HEK293T (cell line): ENCODE measurements around the gene TMEM178B.

Source experiments
- CTCF ChIA-PET: fragments of 350-600 bp; formaldehyde crosslinking; extraction: SDS; loops from one replicate; lab custom pipeline; 2021; ENCODE audit warnings: antibody characterized with exemption, inconsistent platforms; lab: Yijun Ruan, JAX
- POLR2A ChIA-PET: fragments of 350-600 bp; formaldehyde crosslinking; extraction: SDS; loops from one replicate; lab custom pipeline; 2020; ENCODE audit warnings: antibody characterized with exemption, inconsistent platforms; lab: Yijun Ruan, JAX
- DNase-seq: peaks from one replicate; pipeline ENCODE4 v3.0.0; 2012; ENCODE audit warnings: mixed read lengths; ENCODE audit errors: extremely low spot score
- ARNT ChIP-seq: fragments of 450-650 bp; IDR thresholded peaks from 2 replicates; pipeline ENCODE4 v1.6.1; 2017; ENCODE audit warnings: mild to moderate bottlenecking
- BHLHE40 ChIP-seq: fragments of 450-650 bp; IDR thresholded peaks from 2 replicates; pipeline ENCODE4 v1.6.1; 2016; ENCODE audit warnings: mild to moderate bottlenecking, moderate library complexity, borderline replicate concordance
- CTBP1 ChIP-seq: fragments of 450-650 bp; IDR thresholded peaks from 2 replicates; pipeline ENCODE4 v1.6.1; 2016; ENCODE audit warnings: borderline replicate concordance
- ELF4 ChIP-seq: fragments of 450-650 bp; IDR thresholded peaks from 2 replicates; pipeline ENCODE4 v1.6.1; 2017; ENCODE audit warnings: antibody characterized with exemption
- FOXA1 ChIP-seq: fragments of 450-650 bp; IDR thresholded peaks from 2 replicates; pipeline ENCODE4 v1.6.1; 2016; ENCODE audit warnings: mild to moderate bottlenecking
- FOXK2 ChIP-seq: fragments of 450-650 bp; IDR thresholded peaks from 2 replicates; pipeline ENCODE4 v1.6.1; 2016; ENCODE audit warnings: mild to moderate bottlenecking
- FOXM1 ChIP-seq: fragments of 450-650 bp; IDR thresholded peaks from 2 replicates; pipeline ENCODE4 v1.6.1; 2017; ENCODE audit warnings: mild to moderate bottlenecking, borderline replicate concordance
- HDGF ChIP-seq: fragments of 450-650 bp; IDR thresholded peaks from 2 replicates; pipeline ENCODE4 v1.6.1; 2017; ENCODE audit warnings: antibody characterized with exemption, borderline replicate concordance
- L3MBTL2 ChIP-seq: fragments of 450-650 bp; conservative IDR thresholded peaks from 2 replicates; pipeline ENCODE4 v1.6.1; 2016; ENCODE audit warnings: mild to moderate bottlenecking
- LEF1 ChIP-seq: fragments of 450-650 bp; IDR thresholded peaks from 2 replicates; pipeline ENCODE4 v1.6.1; 2017; ENCODE audit warnings: mild to moderate bottlenecking, borderline replicate concordance
- NFRKB ChIP-seq: fragments of 450-650 bp; IDR thresholded peaks from 2 replicates; pipeline ENCODE4 v1.6.1; 2016; ENCODE audit warnings: mild to moderate bottlenecking, moderate library complexity
- PKNOX1 ChIP-seq: fragments of 450-650 bp; IDR thresholded peaks from 2 replicates; pipeline ENCODE4 v1.6.1; 2016
- SP1 ChIP-seq: fragments of 450-650 bp; IDR thresholded peaks from 2 replicates; pipeline ENCODE4 v1.6.1; 2017
- SUZ12 ChIP-seq: fragments of 450-650 bp; IDR thresholded peaks from 2 replicates; pipeline ENCODE4 v1.6.1; 2016; ENCODE audit warnings: mild to moderate bottlenecking
- TARDBP ChIP-seq: fragments of 450-650 bp; IDR thresholded peaks from 2 replicates; pipeline ENCODE4 v1.6.1; 2016
- ZNF384 ChIP-seq: fragments of 450-650 bp; IDR thresholded peaks from 2 replicates; pipeline ENCODE4 v1.6.1; 2016

The TMEM178B gene

GRCh38 chr7:141415999-141416398, 342.1 kb downstream of the TMEM178B start:
- POLR2A ChIA-PET = no interaction called here
- no peak for TF ChIP-seq SUZ12
- TF ChIP-seq PKNOX1 = no peak
- TF ChIP-seq FOXK2 = no peak
- TF ChIP-seq BHLHE40 = no peak
- TF ChIP-seq FOXA1 = no peak
- no peak for TF ChIP-seq LEF1
- TF ChIP-seq ZNF384 = no peak
- TF ChIP-seq SP1 = no peak
- no peak for TF ChIP-seq NFRKB
- no peak for TF ChIP-seq ELF4
- TF ChIP-seq ARNT = no peak
- TF ChIP-seq FOXM1 = no peak
- TF ChIP-seq CTBP1 = no peak
- TF ChIP-seq HDGF = no peak
- no peak for TF ChIP-seq L3MBTL2
- no peak for TF ChIP-seq TARDBP
- CTCF ChIA-PET = interaction anchor here (0.9 kb wide), 1 partner anchor 11 kb away, joined by 3 read pairs; no protein-coding TSS in a partner anchor
- DNase-seq = no peak

- CTCF ChIA-PET = no interaction called here
- DNase-seq = no peak
These were observed 342.9 kb downstream of the TMEM178B start for GRCh38 chr7:141416650-141417270.

GRCh38 chr7:141417506-141417905, 343.6 kb downstream of the TMEM178B start:
- no peak for DNase-seq
- TF ChIP-seq ARNT (no peak), BHLHE40 (no peak), PKNOX1 (no peak), TARDBP (no peak), CTBP1 (no peak), SUZ12 (no peak), ZNF384 (no peak), FOXA1 (no peak), NFRKB (no peak), HDGF (no peak)
- CTCF ChIA-PET = no interaction called here
- POLR2A ChIA-PET = no interaction called here

More at GRCh38 chr7:141416650-141417270, 342.9 kb downstream of the TMEM178B start:
- POLR2A ChIA-PET = no interaction called here
- TF ChIP-seq ARNT = no peak
- no peak for TF ChIP-seq PKNOX1
- TF ChIP-seq TARDBP = no peak
- TF ChIP-seq ELF4 = no peak
- no peak for TF ChIP-seq ZNF384
- TF ChIP-seq CTBP1 = no peak
- no peak for TF ChIP-seq NFRKB
- no peak for TF ChIP-seq FOXM1
- no peak for TF ChIP-seq L3MBTL2
- TF ChIP-seq SUZ12 = no peak
- TF ChIP-seq FOXA1 = no peak
- no peak for TF ChIP-seq LEF1
- TF ChIP-seq HDGF = no peak
- no peak for TF ChIP-seq BHLHE40

- CTCF ChIA-PET = no interaction called here
- no peak for TF ChIP-seq L3MBTL2
- no peak for TF ChIP-seq FOXM1
- no peak for TF ChIP-seq PKNOX1
- no peak for TF ChIP-seq SP1
- no peak for TF ChIP-seq HDGF
- no peak for TF ChIP-seq TARDBP
- no peak for TF ChIP-seq FOXK2
- no peak for TF ChIP-seq BHLHE40
- TF ChIP-seq NFRKB = no peak
- no peak for TF ChIP-seq FOXA1
- no peak for TF ChIP-seq SUZ12
- no peak for TF ChIP-seq ELF4
- TF ChIP-seq CTBP1 = no peak
- POLR2A ChIA-PET = no interaction called here
- DNase-seq = no peak
These were observed 344.2 kb downstream of the TMEM178B start for GRCh38 chr7:141418066-141418465.

- ChIA-PET POLR2A (no interaction called here), CTCF (no interaction called here)
- no peak for DNase-seq
- no peak for TF ChIP-seq BHLHE40
- no peak for TF ChIP-seq FOXM1
- no peak for TF ChIP-seq NFRKB
- no peak for TF ChIP-seq ELF4
- TF ChIP-seq SUZ12 = no peak
- TF ChIP-seq TARDBP = no peak
- TF ChIP-seq LEF1 = no peak
- TF ChIP-seq FOXA1 = no peak
- TF ChIP-seq HDGF = no peak
- TF ChIP-seq PKNOX1 = no peak
- no peak for TF ChIP-seq SP1
These were observed 347.4 kb downstream of the TMEM178B start for GRCh38 chr7:141421306-141421705.
